HG03159 (cell line): ENCODE measurements around the gene THAP5.

ENCODE experiments used
- ATAC-seq: cut with Tn5 transposase; IDR thresholded peaks from one replicate; pipeline ENCODE4 v1.9.1; 2021; ENCODE audit warnings: mild to moderate bottlenecking, moderate library complexity; ENCODE audit not compliant: unreplicated experiment

The THAP5 gene, protein sequence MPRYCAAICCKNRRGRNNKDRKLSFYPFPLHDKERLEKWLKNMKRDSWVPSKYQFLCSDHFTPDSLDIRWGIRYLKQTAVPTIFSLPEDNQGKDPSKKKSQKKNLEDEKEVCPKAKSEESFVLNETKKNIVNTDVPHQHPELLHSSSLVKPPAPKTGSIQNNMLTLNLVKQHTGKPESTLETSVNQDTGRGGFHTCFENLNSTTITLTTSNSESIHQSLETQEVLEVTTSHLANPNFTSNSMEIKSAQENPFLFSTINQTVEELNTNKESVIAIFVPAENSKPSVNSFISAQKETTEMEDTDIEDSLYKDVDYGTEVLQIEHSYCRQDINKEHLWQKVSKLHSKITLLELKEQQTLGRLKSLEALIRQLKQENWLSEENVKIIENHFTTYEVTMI

DNA sequence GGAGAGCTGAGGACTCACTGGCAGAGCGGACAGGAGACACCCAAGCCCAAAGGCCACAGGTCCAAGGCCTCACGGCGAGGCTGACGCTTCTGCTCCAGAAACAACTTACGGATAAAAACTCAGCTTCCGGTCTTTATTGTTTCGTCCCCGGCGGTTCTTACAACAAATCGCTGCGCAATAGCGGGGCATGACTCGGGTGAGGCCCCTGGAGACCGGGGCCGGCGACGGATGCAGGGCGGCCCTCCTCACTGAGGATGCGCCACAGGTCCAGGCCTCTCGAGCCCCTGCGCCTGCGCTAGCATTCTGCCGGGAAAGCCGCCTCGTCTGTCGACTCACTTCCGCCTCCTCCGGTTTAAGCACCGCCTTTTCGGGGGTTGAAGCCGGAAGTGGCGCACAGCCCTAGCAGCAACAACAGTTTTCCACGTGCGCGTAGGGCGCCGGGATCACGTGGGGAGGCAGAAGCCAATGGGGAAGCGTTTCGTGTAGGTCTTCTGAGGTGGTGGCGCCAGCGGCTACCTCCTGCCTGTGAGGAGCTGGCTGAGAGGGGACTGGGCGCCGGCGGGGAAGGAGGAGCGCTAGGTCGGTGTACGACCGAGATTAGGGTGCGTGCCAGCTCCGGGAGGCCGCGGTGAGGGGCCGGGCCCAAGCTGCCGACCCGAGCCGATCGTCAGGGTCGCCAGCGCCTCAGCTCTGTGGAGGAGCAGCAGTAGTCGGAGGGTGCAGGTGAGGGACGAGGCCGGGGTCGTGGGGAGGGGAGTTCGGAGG lies at the start of gene THAP5, which contains the start of gene DNAJB9:
TSS of gene THAP5 (minus strand) at position 326 of the 765 bp plus-strand sequence. CDS start at position 189, 137 bp downstream.
TSS of gene DNAJB9 (plus strand) at position 494 of the 765 bp plus-strand sequence. CDS start 1,853 bp downstream, outside the sequence.
- peak; percentile 95 for ATAC-seq

DNA sequence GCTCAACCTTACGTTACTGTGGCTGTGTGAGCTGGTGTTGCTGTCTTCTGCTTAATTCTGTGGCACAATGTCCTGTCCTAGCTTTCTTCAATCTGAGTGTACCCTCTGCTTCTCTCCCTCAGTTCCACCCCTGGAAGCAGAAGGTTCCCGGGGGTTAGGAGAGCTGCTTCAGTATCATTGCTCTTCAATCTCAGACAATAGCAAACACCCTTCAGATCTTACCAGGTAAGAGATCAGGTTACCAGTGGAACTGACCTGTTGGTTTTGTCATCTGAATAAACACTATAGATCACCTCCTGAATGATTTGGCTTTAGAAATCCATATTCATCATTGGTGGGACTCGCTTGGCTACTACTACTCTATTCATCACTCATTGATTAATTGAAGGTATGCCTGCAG lies 48.5 kb upstream of the THAP5 start:
- ATAC-seq = no peak

GRCh38 chr7:108614896-108615295 lies 45.4 kb upstream of the THAP5 start:
- no peak for ATAC-seq

DNA sequence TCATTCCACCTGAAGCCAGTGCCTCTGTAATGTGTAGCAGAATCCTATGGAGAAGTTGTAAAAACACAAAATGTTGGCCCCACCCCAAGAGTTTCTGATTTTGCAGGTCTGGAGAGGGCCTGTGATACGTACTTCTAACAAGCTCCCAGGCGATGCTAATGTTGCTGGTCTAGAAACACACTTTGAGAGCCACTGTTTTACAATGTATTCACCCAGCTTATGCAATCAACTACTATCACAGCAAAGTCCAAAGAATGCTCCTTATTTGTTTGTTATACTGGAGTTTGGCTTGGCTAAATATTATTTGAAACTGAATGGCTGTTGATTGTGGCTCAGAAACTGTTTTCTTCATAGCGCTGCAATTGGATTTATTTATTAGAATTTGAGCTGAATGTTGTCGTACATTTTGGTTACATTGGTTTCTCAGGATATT lies 44.5 kb upstream of the THAP5 start:
- ATAC-seq = no peak

DNA sequence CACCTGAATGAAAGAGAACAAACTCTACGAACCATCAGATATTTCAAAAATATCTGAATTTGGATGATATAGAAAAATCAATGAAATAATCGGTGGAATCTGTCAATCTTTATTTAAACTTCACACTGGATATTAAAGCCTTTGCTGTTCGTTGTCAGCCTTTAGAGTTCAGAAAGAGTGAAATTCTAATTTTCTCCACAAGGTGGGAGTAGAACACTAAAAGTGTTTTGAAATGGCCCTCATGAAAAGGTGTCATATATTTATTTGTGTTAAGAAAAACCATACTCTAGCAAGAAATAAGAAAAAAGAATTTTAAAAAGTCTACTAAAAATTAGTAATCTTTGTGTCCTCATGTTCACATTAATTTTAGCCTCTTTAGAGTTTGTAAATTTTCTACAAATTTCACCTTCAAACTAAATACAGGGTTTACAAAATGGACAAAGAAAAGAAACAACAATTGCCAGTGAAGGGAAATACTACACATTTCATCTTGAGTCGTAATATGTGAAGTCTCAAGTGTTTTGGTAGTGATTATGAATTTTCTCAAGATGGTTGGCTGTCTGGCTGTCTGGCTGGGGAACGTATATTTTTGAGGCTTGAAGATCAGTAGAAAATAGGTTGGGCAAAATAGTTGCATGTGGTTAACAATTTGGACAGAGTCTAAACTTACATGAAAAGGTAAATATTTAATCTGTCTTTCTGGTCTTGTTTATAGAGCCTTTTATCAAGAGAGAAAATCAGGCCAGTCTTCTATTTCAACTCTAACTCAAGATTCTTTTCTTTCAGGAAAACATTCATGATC lies 43.8 kb upstream of the THAP5 start:
- ATAC-seq = peak; percentile 82

GRCh38 chr7:108611268-108611667 lies 41.8 kb upstream of the THAP5 start:
- ATAC-seq = no peak

- ATAC-seq = no peak
Measured at GRCh38 chr7:108609643-108610042, 40.1 kb upstream of the THAP5 start.

GRCh38 chr7:108605559-108606201 lies 36.2 kb upstream of the THAP5 start:
- no peak for ATAC-seq

GRCh38 chr7:108604307-108605077 lies 35.0 kb upstream of the THAP5 start:
- no peak for ATAC-seq

DNA sequence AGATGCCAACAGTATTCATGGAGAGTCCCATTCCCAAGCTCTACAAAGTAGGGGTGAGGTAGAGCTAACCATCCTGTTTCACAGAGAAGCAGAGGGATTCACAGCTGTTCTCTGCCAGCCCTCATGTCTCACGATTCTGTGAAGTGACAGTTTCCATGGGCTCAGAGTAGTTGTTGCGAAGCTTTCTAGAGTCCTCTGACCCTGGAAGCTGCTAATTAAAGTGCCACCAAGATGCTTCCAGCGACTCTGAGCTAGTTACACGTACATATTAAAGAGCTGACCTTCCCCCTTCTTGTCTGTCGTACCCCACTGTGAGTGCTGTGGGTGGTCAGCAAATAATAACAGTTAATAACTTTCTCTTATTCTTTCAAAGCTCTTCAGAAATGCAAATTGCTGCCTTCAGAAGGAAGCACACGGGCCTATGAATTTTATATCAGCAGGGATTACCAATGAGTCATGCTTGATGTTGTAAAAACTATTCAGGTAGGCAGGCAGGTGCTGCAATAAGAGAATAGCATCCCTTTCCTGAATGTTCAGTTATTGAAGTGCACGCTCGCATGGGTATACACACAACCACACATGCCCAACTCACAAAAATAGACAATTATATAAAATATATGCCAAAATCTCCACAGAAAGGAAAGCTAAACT lies 34.3 kb upstream of the THAP5 start:
- no peak for ATAC-seq

DNA sequence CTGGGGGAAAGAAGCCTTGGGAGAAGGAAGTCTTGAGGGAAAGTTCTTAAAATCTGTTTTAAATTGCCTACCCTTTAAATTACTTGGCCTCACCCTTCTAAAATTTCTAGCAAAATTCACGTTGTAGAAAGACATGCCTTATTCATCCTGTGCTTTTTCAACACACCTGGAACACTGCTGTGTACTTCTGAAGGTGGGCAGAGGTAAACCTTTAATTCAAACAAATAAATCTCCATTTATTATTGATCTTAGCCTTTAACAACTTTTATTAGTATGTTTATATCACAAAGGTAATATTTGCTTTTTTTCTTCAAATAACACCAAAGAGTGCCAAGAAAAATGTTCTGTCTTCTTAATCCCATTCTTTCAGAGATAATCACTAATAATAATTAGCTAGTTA lies 30.9 kb upstream of the THAP5 start:
- ATAC-seq = no peak

DNA sequence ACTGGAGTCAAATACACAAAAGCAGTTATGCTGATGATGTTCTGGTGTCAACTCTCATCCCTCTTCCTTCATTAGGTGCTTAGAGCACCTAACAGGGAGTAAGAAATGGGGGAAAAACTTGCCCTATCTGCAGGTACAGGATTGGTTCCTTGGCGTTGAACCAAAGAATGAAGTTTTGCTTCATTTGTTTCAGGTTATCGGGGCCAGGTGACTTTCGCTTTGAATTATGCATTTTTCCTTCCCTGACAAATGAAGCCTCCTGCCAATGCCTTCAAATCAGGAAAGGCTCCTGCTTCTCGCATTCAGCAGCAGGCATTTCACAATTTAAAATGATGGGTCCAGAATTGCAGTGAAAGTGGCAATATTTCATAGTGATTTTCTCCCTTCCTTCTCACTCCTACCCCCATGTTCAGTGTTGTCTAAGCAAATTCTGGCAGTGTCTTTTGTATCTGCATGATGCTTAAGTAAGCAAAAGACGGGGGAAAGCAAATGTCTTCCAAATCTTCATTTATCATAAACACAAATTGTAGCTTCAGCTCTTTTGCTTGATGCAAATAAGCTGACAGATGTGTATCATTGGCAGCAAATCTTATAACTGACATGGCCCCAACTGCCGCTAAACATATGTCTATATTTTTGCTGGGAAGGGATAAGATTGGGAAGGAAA lies 29.5 kb upstream of the THAP5 start:
- no peak for ATAC-seq

- ATAC-seq = no peak
Measured at GRCh38 chr7:108598153-108598552, 28.6 kb upstream of the THAP5 start.

GRCh38 chr7:108596560-108596959 lies 27.1 kb upstream of the THAP5 start:
- no peak for ATAC-seq

GRCh38 chr7:108592646-108593201 lies 23.2 kb upstream of the THAP5 start:
- no peak for ATAC-seq

DNA sequence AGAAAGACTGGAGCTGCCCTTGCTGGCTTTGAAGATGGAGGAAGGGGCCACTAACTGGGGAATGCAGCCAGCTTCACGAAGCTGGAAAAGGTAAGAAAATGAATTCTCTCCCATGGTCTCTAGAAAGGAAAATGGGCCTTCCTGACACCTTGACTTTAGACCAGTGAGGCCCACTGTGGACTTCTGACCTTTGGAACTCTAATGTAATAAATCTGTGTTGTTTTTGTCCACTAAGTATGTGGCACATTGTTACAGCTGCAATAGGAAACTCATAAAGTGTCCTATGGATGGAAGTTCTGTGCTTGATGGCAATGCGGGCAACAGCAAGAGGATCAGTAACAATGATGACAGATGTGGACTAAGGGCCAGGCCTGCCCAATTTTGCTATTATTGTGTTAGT lies 21.1 kb upstream of the THAP5 start:
- ATAC-seq = no peak

DNA sequence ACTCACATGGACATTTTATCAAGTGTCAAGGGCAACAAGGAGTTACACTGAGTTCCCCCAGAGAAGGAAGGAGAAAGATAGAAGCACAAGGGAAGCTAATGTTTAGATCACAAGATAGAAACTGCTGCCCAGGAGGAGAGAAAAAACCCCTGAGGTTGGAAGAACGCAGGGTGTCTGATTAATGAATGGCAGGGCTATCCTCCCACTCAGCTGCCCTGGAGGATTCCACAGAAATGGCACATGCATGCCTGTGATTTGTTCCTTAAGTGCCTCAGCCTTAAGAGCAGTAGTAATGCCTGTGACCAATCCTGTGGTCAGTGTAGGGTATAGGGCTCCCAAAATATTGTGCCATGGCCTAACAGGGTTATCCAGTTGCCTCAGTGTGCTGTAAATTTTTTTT lies 20.4 kb upstream of the THAP5 start:
- ATAC-seq = no peak

- no peak for ATAC-seq
Measured at GRCh38 chr7:108589199-108589598, 19.7 kb upstream of the THAP5 start.
